Thoracic aorta (tissue), 2 donors: Measurements from ENCODE around the gene CNR2. TPM values are rescaled to one million over a fixed set of nuclear protein-coding genes. Genes with fewer than 3 reads are reported as not detected.

Source experiments
- ATAC-seq: fragments of 150-250 bp; one replicate; pipeline ENCODE4 v1.8.0; 2017; ENCODE audit warnings: low read depth; ENCODE audit not compliant: insufficient number of reproducible peaks, low FRiP score
- DNase-seq: peaks from one replicate; pipeline ENCODE4 v3.0.0-alpha.2; 2020; ENCODE audit warnings: low spot score
- H3K27ac ChIP-seq, 2 donors: fragments of 200-600 bp; sonication (generic); 1 replicate in 1 of 2; 2 replicates in 1 of 2; pipeline ENCODE4 v1.5.1; 2016; ENCODE audit warnings: mild to moderate bottlenecking in 2 of 2, moderate library complexity in 2 of 2
- H3K27me3 ChIP-seq: fragments of 200-600 bp; sonication (generic); replicated peaks from 2 replicates; pipeline ENCODE4 v1.6.0; 2016; ENCODE audit warnings: mild to moderate bottlenecking; ENCODE audit not compliant: insufficient read depth
- H3K36me3 ChIP-seq: fragments of 200-600 bp; sonication (generic); one replicate; pipeline ENCODE4 v1.5.1; 2016
- H3K4me1 ChIP-seq, 2 donors: fragments of 200-600 bp; sonication (generic); 1 replicate in 1 of 2; 2 replicates in 1 of 2; pipeline versions ENCODE4 v1.5.1 to v1.6.0; 2016; ENCODE audit warnings: low read depth in 2 of 2, mild to moderate bottlenecking in 1 of 2; ENCODE audit not compliant: control insufficient read depth in 1 of 2
- H3K4me3 ChIP-seq: fragments of 200-600 bp; sonication (generic); 2 replicates; pipeline ENCODE4 v1.5.1; 2016; ENCODE audit warnings: mild to moderate bottlenecking
- H3K9me3 ChIP-seq: fragments of 200-600 bp; sonication (generic); 2 replicates; pipeline ENCODE4 v1.5.1; 2016
- CTCF ChIP-seq: fragments of 200-600 bp; sonication (generic); IDR thresholded peaks from one replicate; pipeline ENCODE4 v1.5.1; 2019; ENCODE audit warnings: antibody characterized with exemption
- total RNA-seq, 2 donors: library from RNA; depleted of rRNA; stranded (reverse); fragments of >200 nt; gene quantifications; one replicate each; pipeline versions ENCODE4 v1.1.0 to v1.2.3, GENCODE V29; 2016

Gene CNR2
- total RNA-seq, 2 donors from 2014 or later: 0.41 TPM; not detected in 1

- Histone ChIP-seq H3K9me3 (no peaks in the 10 kb centered on the region), H3K27ac (no peak overlapping the region), H3K27me3 (no peaks in the 10 kb centered on the region), H3K4me1 (peaks cover 1 to 10% of the 10 kb centered on the region in 2 donors), H3K4me3 (no peak overlapping the region), H3K36me3 (no peaks in the 10 kb centered on the region)
- TF ChIP-seq CTCF: no peak
- ATAC-seq (no peak), DNase-seq (no peak)
Observed at GRCh38 chr1:23915466-23915865, 2.3 kb upstream of the CNR2 start.

- DNase-seq (no peak), ATAC-seq (no peak)
- Histone ChIP-seq H3K27me3 (no peaks in the 10 kb centered on the region), H3K36me3 (no peaks in the 10 kb centered on the region), H3K27ac (no peak overlapping the region), H3K4me3 (no peak overlapping the region), H3K4me1 (peaks cover 0 to 5% of the 10 kb centered on the region in 2 donors), H3K9me3 (no peaks in the 10 kb centered on the region)
- TF ChIP-seq CTCF: no peak
Observed at GRCh38 chr1:23914921-23915320, 1.8 kb upstream of the CNR2 start.

GRCh38 chr1:23911921-23912320 is 1.2 kb downstream of the CNR2 start:
- no peak for TF ChIP-seq CTCF
- no peak for ATAC-seq

GRCh38 chr1:23910553-23911246 is 2.5 kb downstream of the CNR2 start:
- TF ChIP-seq CTCF: no peak
- H3K27me3 ChIP-seq: no peaks in the 10 kb centered on the region
- no peak for DNase-seq
- H3K36me3 ChIP-seq: no peaks in the 10 kb centered on the region
- no peak for ATAC-seq
- no peaks in the 10 kb centered on the region for H3K4me1 ChIP-seq
- no peaks in the 10 kb centered on the region for H3K9me3 ChIP-seq
- no peak overlapping the region for H3K27ac ChIP-seq
- H3K4me3 ChIP-seq: no peak overlapping the region

More at GRCh38 chr1:23911921-23912320, 1.2 kb downstream of the CNR2 start:
- Histone ChIP-seq H3K9me3 (no peaks in the 10 kb centered on the region), H3K27ac (no peak overlapping the region), H3K36me3 (no peaks in the 10 kb centered on the region), H3K4me1 (no peaks in the 10 kb centered on the region), H3K27me3 (no peaks in the 10 kb centered on the region), H3K4me3 (no peak overlapping the region)
- no peak for DNase-seq

GRCh38 chr1:23910144-23910543 is 3.0 kb downstream of the CNR2 start:
- no peaks in the 10 kb centered on the region for H3K27me3 ChIP-seq
- H3K36me3 ChIP-seq: no peaks in the 10 kb centered on the region
- ATAC-seq (no peak), DNase-seq (no peak)
- no peak for TF ChIP-seq CTCF
- H3K4me3 ChIP-seq: no peak overlapping the region
- H3K27ac ChIP-seq: no peak overlapping the region
- no peaks in the 10 kb centered on the region for H3K9me3 ChIP-seq
- no peaks in the 10 kb centered on the region for H3K4me1 ChIP-seq
